BLaER1 treated with 17β-estradiol and CSF1 and Interleukin-3, amounts not matched to agents 10 nM and 100 nM (cell line): ENCODE results near the gene POU3F1.

Experiments used
- H3K27ac ChIP-seq, 11 experiments: shearing (Covaris generic); formaldehyde crosslinking; 2 replicates each; pipeline ENCODE4 v1.8.1; 2022
- H3K27me3 ChIP-seq, 11 experiments: shearing (Covaris generic); formaldehyde crosslinking; 2 replicates each; pipeline ENCODE4 v1.8.1; 2022
- H3K36me3 ChIP-seq, 11 experiments: shearing (Covaris generic); formaldehyde crosslinking; 2 replicates each; pipeline ENCODE4 v1.8.1; 2022
- H3K4me1 ChIP-seq, 10 experiments: shearing (Covaris generic); formaldehyde crosslinking; 2 replicates each; pipeline ENCODE4 v1.8.1; 2022
- H3K4me2 ChIP-seq, 11 experiments: shearing (Covaris generic); formaldehyde crosslinking; 2 replicates each; pipeline ENCODE4 v1.8.1; 2022
- H3K4me3 ChIP-seq, 10 experiments: shearing (Covaris generic); formaldehyde crosslinking; 2 replicates each; pipeline ENCODE4 v1.8.1; 2022
- H3K9ac ChIP-seq, 11 experiments: shearing (Covaris generic); formaldehyde crosslinking; 2 replicates each; pipeline ENCODE4 v1.8.1; 2022
- H3K9me3 ChIP-seq, 11 experiments: shearing (Covaris generic); formaldehyde crosslinking; replicated peaks in 1 of 11; 2 replicates each; pipeline ENCODE4 v1.8.1; 2022
- H4K20me1 ChIP-seq, 11 experiments: shearing (Covaris generic); formaldehyde crosslinking; 2 replicates each; pipeline ENCODE4 v1.8.1; 2022
- Cebpa-rat ChIP-seq, 11 experiments: shearing (Covaris generic); IDR thresholded peaks; 2 replicates each; pipeline ENCODE4 v1.8.1; 2022

Gene POU3F1

DNA sequence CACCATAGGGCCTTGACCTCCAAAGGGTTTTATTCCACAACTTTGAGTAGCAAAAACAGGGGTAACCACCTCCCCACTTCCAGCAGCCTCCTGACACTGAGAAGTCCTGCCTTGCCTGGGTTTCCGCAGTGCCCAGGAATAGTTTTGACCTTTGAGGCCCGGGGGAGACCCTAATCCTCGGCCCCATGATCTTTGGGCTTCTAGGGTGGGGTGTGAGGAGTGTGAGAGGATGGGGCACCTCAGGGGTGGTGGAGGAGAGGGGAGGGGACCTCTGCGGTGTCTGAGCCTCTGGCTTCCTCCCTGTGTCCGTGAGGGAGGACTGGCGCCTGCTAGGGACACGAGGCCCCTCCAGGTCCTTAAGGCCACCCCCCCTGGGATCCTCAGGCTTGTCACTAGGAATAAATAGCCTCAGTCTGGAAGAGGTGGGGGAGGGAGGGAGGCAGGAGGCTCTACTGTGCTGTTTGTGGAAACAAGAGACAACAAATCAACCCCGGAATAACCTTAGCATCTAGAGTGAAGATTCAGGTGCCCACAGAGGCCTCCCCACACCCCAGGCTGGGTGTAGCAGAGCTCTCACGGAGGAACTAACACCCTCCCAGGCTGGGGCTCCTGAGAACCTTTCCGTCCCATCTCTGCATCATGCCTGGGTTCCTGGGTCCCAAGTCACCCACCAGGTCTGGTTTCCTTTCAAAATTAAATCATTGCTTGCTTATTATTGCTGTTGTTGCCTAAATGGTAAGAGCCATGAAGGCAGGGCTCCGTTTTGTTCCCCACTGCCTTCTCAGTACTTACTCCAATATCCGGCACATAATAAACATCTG lies 40.4 kb downstream of the POU3F1 start:
- Histone ChIP-seq H3K4me3 (peak overlapping the region in 4 of 10 experiments; percentile 15 to 50 (median 28); a peak in 3 of 20 replicates), H4K20me1 (peaks cover 0 to 26% (median 4%) of the 10 kb centered on the region in 11 experiments; a peak in 6 of 22 replicates), H3K4me2 (peak overlapping the region in 10 of 11 experiments; percentile 32 to 61 (median 48); a peak in 16 of 22 replicates), H3K36me3 (no peaks in the 10 kb centered on the region), H3K27ac (peak overlapping the region in 6 of 11 experiments; percentile 1 to 47 (median 28); a peak in 8 of 22 replicates), H3K27me3 (no peaks in the 10 kb centered on the region), H3K9me3 (no peaks in the 10 kb centered on the region), H3K4me1 (peaks cover 53 to 68% (median 60%) of the 10 kb centered on the region in 10 experiments), H3K9ac (peak overlapping the region in 7 of 11 experiments; percentile 2 to 49 (median 24); a peak in 8 of 22 replicates)
- no peak for TF ChIP-seq Cebpa-rat (IDR thresholded peaks at IDR 0.05)

- Histone ChIP-seq H3K27ac (peak within 1 kb of the TSS; percentile 73 to 85 (median 78); a peak in 21 of 22 replicates), H3K4me2 (peak within 1 kb of the TSS; percentile 91 to 100 (median 98)), H3K4me3 (peak within 1 kb of the TSS; percentile 71 to 90 (median 77)), H3K4me1 (peaks cover 62 to 74% (median 68%) of the 10 kb centered on the region in 10 experiments), H3K27me3 (no peaks in the 10 kb centered on the region), H3K36me3 (no peaks in the 10 kb centered on the region), H4K20me1 (peaks cover 0 to 29% (median 4%) of the 10 kb centered on the region in 11 experiments; a peak in 6 of 22 replicates), H3K9me3 (no peaks in the 10 kb centered on the region), H3K9ac (peak within 1 kb of the TSS; percentile 80 to 92 (median 88))
- TF ChIP-seq Cebpa-rat (IDR thresholded peaks at IDR 0.05): no peak
Measured at GRCh38 chr1:38005195-38006007, 41.2 kb downstream of the POU3F1 start, which contains the start of gene FHL3. TSS of gene FHL3 (minus strand) at chr1:38005514. CDS start at chr1:37999412, 6,102 bp downstream.

DNA sequence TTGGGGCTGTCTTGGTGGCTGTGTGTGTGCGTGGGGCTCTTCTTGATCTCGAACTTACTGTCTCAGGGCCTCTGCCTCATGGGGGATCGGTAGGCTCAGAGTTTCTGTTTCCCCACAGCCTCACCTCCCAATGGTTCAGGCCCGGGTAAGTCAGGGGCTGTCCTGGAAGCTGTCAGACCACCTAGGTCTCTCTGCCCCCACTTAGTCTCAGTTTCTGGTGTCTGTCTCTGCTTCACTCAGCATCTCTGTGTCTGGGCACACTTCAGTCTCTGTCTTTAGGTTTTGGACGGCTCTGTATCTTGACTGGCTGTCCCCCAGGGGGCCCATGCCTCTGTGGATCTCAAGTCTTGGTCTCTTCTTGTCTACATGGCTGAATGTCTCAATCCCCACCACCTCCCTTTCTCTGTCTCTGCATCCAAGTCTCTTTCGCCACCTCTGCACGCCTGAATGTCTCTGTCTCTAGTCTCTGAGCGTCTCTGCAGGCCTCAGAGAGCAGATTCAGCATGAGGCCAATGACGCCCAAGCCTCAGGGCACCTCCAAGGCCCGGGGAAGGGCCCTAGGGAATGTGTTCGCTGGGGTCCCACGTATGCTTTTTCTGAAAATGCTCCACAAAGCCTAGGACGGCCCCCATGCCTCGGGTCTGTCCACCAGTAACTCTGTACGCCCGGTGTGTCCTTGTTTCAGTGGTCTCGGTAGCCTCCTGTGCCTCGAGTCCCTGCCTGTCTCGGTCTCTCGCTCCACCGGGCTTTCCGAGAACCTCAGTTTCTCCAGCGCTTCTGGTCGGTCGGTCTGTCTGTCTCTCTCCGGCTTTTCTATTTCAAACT lies 42.1 kb downstream of the POU3F1 start:
- no peak for TF ChIP-seq Cebpa-rat (IDR thresholded peaks at IDR 0.05)
- peaks cover 66 to 74% (median 70%) of the 10 kb centered on the region in 10 experiments for H3K4me1 ChIP-seq
- H3K4me2 ChIP-seq: peak overlapping the region; percentile 91 to 100 (median 98)
- peak overlapping the region; percentile 80 to 92 (median 88) for H3K9ac ChIP-seq
- peak overlapping the region; percentile 57 to 85 (median 78); a peak in 21 of 22 replicates for H3K27ac ChIP-seq
- no peaks in the 10 kb centered on the region for H3K36me3 ChIP-seq
- peaks cover 0 to 38% (median 4%) of the 10 kb centered on the region in 11 experiments; a peak in 6 of 22 replicates for H4K20me1 ChIP-seq
- H3K4me3 ChIP-seq: peak overlapping the region; percentile 71 to 90 (median 77)
- H3K9me3 ChIP-seq: no peaks in the 10 kb centered on the region
- no peaks in the 10 kb centered on the region for H3K27me3 ChIP-seq

- Histone ChIP-seq H3K4me3 (peak overlapping the region; percentile 71 to 90 (median 77)), H3K27ac (peak overlapping the region; percentile 57 to 85 (median 78); a peak in 21 of 22 replicates), H4K20me1 (peaks cover 0 to 38% (median 4%) of the 10 kb centered on the region in 11 experiments; a peak in 6 of 22 replicates), H3K9me3 (no peaks in the 10 kb centered on the region), H3K27me3 (no peaks in the 10 kb centered on the region), H3K36me3 (peaks cover 4 to 8% (median 6%) of the 10 kb centered on the region in 11 experiments), H3K4me1 (peaks cover 66 to 74% (median 70%) of the 10 kb centered on the region in 10 experiments), H3K9ac (peak overlapping the region; percentile 80 to 92 (median 88)), H3K4me2 (peak overlapping the region; percentile 91 to 100 (median 98))
- no peak for TF ChIP-seq Cebpa-rat (IDR thresholded peaks at IDR 0.05)
Measured at GRCh38 chr1:38003261-38004250, 43.0 kb downstream of the POU3F1 start.

- Histone ChIP-seq H3K4me3 (peak overlapping the region in 8 of 10 experiments; percentile 0 to 56 (median 40); a peak in 12 of 20 replicates), H3K27ac (peak overlapping the region; percentile 75 to 93 (median 87)), H3K36me3 (peaks cover 21 to 32% (median 31%) of the 10 kb centered on the region in 11 experiments), H3K4me1 (peaks cover 61 to 91% (median 77%) of the 10 kb centered on the region in 10 experiments), H3K9ac (peak overlapping the region; percentile 66 to 80 (median 75)), H4K20me1 (peaks cover 0 to 40% (median 4%) of the 10 kb centered on the region in 11 experiments; a peak in 6 of 22 replicates), H3K9me3 (no peaks in the 10 kb centered on the region), H3K27me3 (no peaks in the 10 kb centered on the region), H3K4me2 (peak overlapping the region; percentile 87 to 100 (median 98))
- no peak for TF ChIP-seq Cebpa-rat (IDR thresholded peaks at IDR 0.05)
Measured at GRCh38 chr1:38000529-38001455, 45.8 kb downstream of the POU3F1 start.

DNA sequence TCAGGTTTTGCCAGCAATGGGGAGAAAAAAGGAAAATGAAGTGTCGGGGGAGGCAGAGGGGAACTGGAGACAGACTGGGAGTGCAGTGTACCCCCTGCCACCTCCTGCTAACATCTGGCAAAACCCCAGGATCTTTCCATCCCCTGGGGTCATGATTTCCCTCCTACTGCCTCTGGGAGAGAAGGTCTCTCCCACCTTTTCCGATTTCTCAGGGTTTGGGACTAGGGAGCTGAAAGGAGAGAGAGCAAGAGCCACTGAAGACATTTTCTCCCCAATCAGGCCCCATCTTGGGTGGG lies 46.4 kb downstream of the POU3F1 start:
- H3K27me3 ChIP-seq: no peaks in the 10 kb centered on the region
- peaks cover 0 to 40% (median 4%) of the 10 kb centered on the region in 11 experiments; a peak in 6 of 22 replicates for H4K20me1 ChIP-seq
- H3K4me2 ChIP-seq: peak overlapping the region; percentile 87 to 100 (median 98)
- peak overlapping the region in 8 of 10 experiments; percentile 0 to 56 (median 40); a peak in 14 of 20 replicates for H3K4me3 ChIP-seq
- peak overlapping the region; percentile 75 to 93 (median 87) for H3K27ac ChIP-seq
- H3K9me3 ChIP-seq: no peaks in the 10 kb centered on the region
- peaks cover 60 to 94% (median 79%) of the 10 kb centered on the region in 10 experiments for H3K4me1 ChIP-seq
- H3K9ac ChIP-seq: peak overlapping the region; percentile 66 to 80 (median 75)
- peaks cover 23 to 38% (median 35%) of the 10 kb centered on the region in 11 experiments for H3K36me3 ChIP-seq
- TF ChIP-seq Cebpa-rat (IDR thresholded peaks at IDR 0.05): no peak
